Endodermal cell (in vitro differentiated cells): Measurements from ENCODE around the gene ROBO1. TPM values are rescaled to one million over a fixed set of nuclear protein-coding genes. Genes with fewer than 3 reads are reported as not detected.

Source experiments
- DNase-seq: peaks from one replicate; pipeline ENCODE4 v3.0.0-alpha.2; 2017
- H3K27ac ChIP-seq: 2 replicates; pipeline ENCODE4 v1.5.1; 2013; ENCODE audit warnings: mild to moderate bottlenecking, low read depth, low read length, moderate library complexity
- H3K27me3 ChIP-seq: 2 replicates; pipeline ENCODE4 v1.6.1; 2013; ENCODE audit warnings: mild to moderate bottlenecking, low read length, moderate library complexity; ENCODE audit not compliant: insufficient read depth, control insufficient read depth, poor library complexity, severe bottlenecking
- H3K36me3 ChIP-seq: 2 replicates; pipeline ENCODE4 v1.7.0; 2013; ENCODE audit warnings: mild to moderate bottlenecking, low read length, moderate library complexity; ENCODE audit not compliant: control insufficient read depth, insufficient read depth
- H3K4me1 ChIP-seq: one replicate; pipeline ENCODE4 v1.7.0; 2013; ENCODE audit warnings: low read length; ENCODE audit not compliant: control insufficient read depth, insufficient read depth
- H3K4me3 ChIP-seq: 2 replicates; pipeline ENCODE4 v1.5.1; 2013; ENCODE audit warnings: mild to moderate bottlenecking, low read length, moderate library complexity
- H3K9ac ChIP-seq: 2 replicates; pipeline ENCODE4 v1.6.1; 2013; ENCODE audit warnings: mild to moderate bottlenecking, low read length, moderate library complexity; ENCODE audit not compliant: poor library complexity, severe bottlenecking; ENCODE audit errors: extremely low read depth
- H3K9me3 ChIP-seq: 2 replicates; pipeline ENCODE4 v1.6.1; 2013; ENCODE audit warnings: mild to moderate bottlenecking, low read length, moderate library complexity; ENCODE audit not compliant: control insufficient read depth
- H3K27ac Mint-ChIP-seq: 2 replicates; pipeline ENCODE4 v1.8.0; 2020; ENCODE audit warnings: mixed read lengths
- H3K27me3 Mint-ChIP-seq: 2 replicates; pipeline ENCODE4 v1.8.0; 2021; ENCODE audit warnings: mild to moderate bottlenecking, mixed read lengths; ENCODE audit not compliant: insufficient read depth
- H3K36me3 Mint-ChIP-seq: 2 replicates; pipeline ENCODE4 v1.8.0; 2020; ENCODE audit warnings: low read depth, mixed read lengths
- H3K4me1 Mint-ChIP-seq: 2 replicates; pipeline ENCODE4 v1.8.0; 2020; ENCODE audit warnings: mixed read lengths
- H3K4me3 Mint-ChIP-seq: 2 replicates; pipeline ENCODE4 v1.8.0; 2020; ENCODE audit warnings: mild to moderate bottlenecking, moderate library complexity, mixed read lengths
- H3K9me3 Mint-ChIP-seq: 2 replicates; pipeline ENCODE4 v1.8.0; 2020; ENCODE audit warnings: mild to moderate bottlenecking, mixed read lengths
- WGBS, 2 experiments: methylation state at CpG; one replicate each; pipeline versions ENCODE4 v1.1.5 to v1.1.7; 2013; ENCODE audit warnings: missing lambda C conversion rate in 2 of 2, mixed read lengths in 1 of 2; ENCODE audit not compliant: insufficient coverage in 1 of 2, insufficient read length in 1 of 2; 5-methylcytosine and 5-hydroxymethylcytosine counted together
- total RNA-seq, 2 donors: library from RNA; stranded (reverse); fragmentation: NEBNext Ultra II Directional in 1 of 2; extraction: Animal tissue kit (Norgen Biotek cat#: 25700) in 1 of 2; gene quantifications; 2 replicates in 1 of 2; 3 replicates in 1 of 2; pipeline ENCODE4 v1.2.1, GENCODE V29; 2021
- TF ChIP-seq, protein P1 (sequence below): fragments of 200-600 bp; sonication (generic); conservative IDR thresholded peaks from 2 replicates; pipeline ENCODE4 v1.5.0; 2021; ENCODE audit warnings: antibody characterized with exemption, mild to moderate bottlenecking

Gene ROBO1
- total RNA-seq, 2 donors from 2014 or later: 74.8 to 75.9 TPM

GRCh38 chr3:78927759-78928158 lies 840.0 kb downstream of the ROBO1 start:
- Mint-ChIP-seq H3K27me3 (no peaks in the 10 kb centered on the region), H3K9me3 (no peaks in the 10 kb centered on the region), H3K4me3 (no peak overlapping the region), H3K4me1 (no peaks in the 10 kb centered on the region), H3K36me3 (peaks cover 2% of the 10 kb centered on the region), H3K27ac (no peak overlapping the region)
- Histone ChIP-seq H3K4me3 (no peak overlapping the region), H3K4me1 (no peaks in the 10 kb centered on the region), H3K27ac (no peak overlapping the region), H3K36me3 (no peaks in the 10 kb centered on the region), H3K9me3 (no peaks in the 10 kb centered on the region), H3K9ac (no peak overlapping the region), H3K27me3 (no peaks in the 10 kb centered on the region)
- 85% methylated on average over 1 of the region's 1 CpG; no CpG with 5 or more reads in 1 of the 2 experiments for WGBS, 2 experiments
- TF ChIP-seq, protein P1, sequence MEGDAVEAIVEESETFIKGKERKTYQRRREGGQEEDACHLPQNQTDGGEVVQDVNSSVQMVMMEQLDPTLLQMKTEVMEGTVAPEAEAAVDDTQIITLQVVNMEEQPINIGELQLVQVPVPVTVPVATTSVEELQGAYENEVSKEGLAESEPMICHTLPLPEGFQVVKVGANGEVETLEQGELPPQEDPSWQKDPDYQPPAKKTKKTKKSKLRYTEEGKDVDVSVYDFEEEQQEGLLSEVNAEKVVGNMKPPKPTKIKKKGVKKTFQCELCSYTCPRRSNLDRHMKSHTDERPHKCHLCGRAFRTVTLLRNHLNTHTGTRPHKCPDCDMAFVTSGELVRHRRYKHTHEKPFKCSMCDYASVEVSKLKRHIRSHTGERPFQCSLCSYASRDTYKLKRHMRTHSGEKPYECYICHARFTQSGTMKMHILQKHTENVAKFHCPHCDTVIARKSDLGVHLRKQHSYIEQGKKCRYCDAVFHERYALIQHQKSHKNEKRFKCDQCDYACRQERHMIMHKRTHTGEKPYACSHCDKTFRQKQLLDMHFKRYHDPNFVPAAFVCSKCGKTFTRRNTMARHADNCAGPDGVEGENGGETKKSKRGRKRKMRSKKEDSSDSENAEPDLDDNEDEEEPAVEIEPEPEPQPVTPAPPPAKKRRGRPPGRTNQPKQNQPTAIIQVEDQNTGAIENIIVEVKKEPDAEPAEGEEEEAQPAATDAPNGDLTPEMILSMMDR: no peak
- no peak for DNase-seq

- 97 to 100% methylated on average over 2 to 4 of the region's 4 CpGs for WGBS, 2 experiments
- no peaks in the 10 kb centered on the region for H3K27me3 Mint-ChIP-seq
- H3K4me3 Mint-ChIP-seq: no peak overlapping the region
Measured at GRCh38 chr3:78926523-78926922, 841.3 kb downstream of the ROBO1 start.

GRCh38 chr3:78924711-78925110 lies 843.1 kb downstream of the ROBO1 start:
- Histone ChIP-seq H3K27ac (no peak overlapping the region), H3K9ac (no peak overlapping the region), H3K9me3 (no peaks in the 10 kb centered on the region), H3K27me3 (no peaks in the 10 kb centered on the region), H3K36me3 (no peaks in the 10 kb centered on the region), H3K4me1 (no peaks in the 10 kb centered on the region), H3K4me3 (no peak overlapping the region)
- no CpG with 5 or more reads among the region's 1 CpG for WGBS, 2 experiments
- DNase-seq: no peak
- H3K9me3 Mint-ChIP-seq: no peaks in the 10 kb centered on the region
- no peaks in the 10 kb centered on the region for H3K36me3 Mint-ChIP-seq
- no peaks in the 10 kb centered on the region for H3K4me1 Mint-ChIP-seq
- H3K4me3 Mint-ChIP-seq: no peak overlapping the region
- no peaks in the 10 kb centered on the region for H3K27me3 Mint-ChIP-seq
- H3K27ac Mint-ChIP-seq: no peak overlapping the region
- TF ChIP-seq, protein P1: no peak

More at GRCh38 chr3:78926523-78926922, 841.3 kb downstream of the ROBO1 start:
- Histone ChIP-seq H3K27me3 (no peaks in the 10 kb centered on the region), H3K9ac (no peak overlapping the region), H3K9me3 (no peaks in the 10 kb centered on the region), H3K36me3 (no peaks in the 10 kb centered on the region), H3K27ac (no peak overlapping the region), H3K4me3 (no peak overlapping the region), H3K4me1 (no peaks in the 10 kb centered on the region)
- DNase-seq: no peak
- no peaks in the 10 kb centered on the region for H3K9me3 Mint-ChIP-seq
- no peaks in the 10 kb centered on the region for H3K36me3 Mint-ChIP-seq
- TF ChIP-seq, protein P1: no peak
- no peak overlapping the region for H3K27ac Mint-ChIP-seq
- H3K4me1 Mint-ChIP-seq: no peaks in the 10 kb centered on the region
